Mesendoderm (in vitro differentiated cells): Measurements from ENCODE around the gene SECISBP2.

Source experiments
- DNase-seq: peaks from one replicate; pipeline ENCODE4 v3.0.0; 2013
- H2AK5ac ChIP-seq: 2 replicates; pipeline ENCODE4 v1.6.1; 2013; ENCODE audit warnings: low read length, inconsistent platforms
- H2BK120ac ChIP-seq: 2 replicates; pipeline ENCODE4 v1.6.1; 2013; ENCODE audit warnings: low read depth, mild to moderate bottlenecking, low read length, moderate library complexity, mixed read lengths
- H2BK15ac ChIP-seq: replicated peaks from 2 replicates; pipeline ENCODE4 v1.6.1; 2013; ENCODE audit warnings: low read depth, mild to moderate bottlenecking, moderate library complexity
- H2BK5ac ChIP-seq: 2 replicates; pipeline ENCODE4 v1.6.1; 2013; ENCODE audit warnings: low read length, inconsistent platforms
- H3K18ac ChIP-seq: 2 replicates; pipeline ENCODE4 v1.6.1; 2013; ENCODE audit warnings: mild to moderate bottlenecking, low read length, mixed read lengths
- H3K23ac ChIP-seq: one replicate; pipeline ENCODE4 v1.6.1; 2013; ENCODE audit warnings: low read length
- H3K27ac ChIP-seq: 2 replicates; pipeline ENCODE4 v1.5.1; 2013; ENCODE audit warnings: low read depth, mild to moderate bottlenecking, inconsistent platforms, low read length, moderate library complexity
- H3K27me3 ChIP-seq: 2 replicates; pipeline ENCODE4 v1.6.1; 2013; ENCODE audit warnings: low read length, control low read depth, mild to moderate bottlenecking, inconsistent platforms; ENCODE audit not compliant: insufficient read depth, poor library complexity
- H3K36me3 ChIP-seq: 2 replicates; pipeline ENCODE4 v1.6.1; 2013; ENCODE audit warnings: low read length, inconsistent platforms; ENCODE audit not compliant: control insufficient read depth, insufficient read depth
- H3K4ac ChIP-seq: one replicate; pipeline ENCODE4 v1.6.1; 2013; ENCODE audit warnings: low read depth, mild to moderate bottlenecking, low read length, moderate library complexity
- H3K4me1 ChIP-seq: 2 replicates; pipeline ENCODE4 v1.6.1; 2013; ENCODE audit warnings: low read depth, low read length, inconsistent platforms; ENCODE audit not compliant: control insufficient read depth
- H3K4me2 ChIP-seq: 2 replicates; pipeline ENCODE4 v1.6.1; 2013; ENCODE audit warnings: low read length
- H3K4me3 ChIP-seq: 2 replicates; pipeline ENCODE4 v1.5.1; 2013; ENCODE audit warnings: mild to moderate bottlenecking, low read length
- H3K56ac ChIP-seq: one replicate; pipeline ENCODE4 v1.6.1; 2013; ENCODE audit warnings: low read length
- H3K79me1 ChIP-seq: 2 replicates; pipeline ENCODE4 v1.6.1; 2013; ENCODE audit warnings: low read length, inconsistent platforms
- H3K79me2 ChIP-seq: 2 replicates; pipeline ENCODE4 v1.6.1; 2013; ENCODE audit warnings: mild to moderate bottlenecking, low read length; ENCODE audit not compliant: control insufficient read depth, insufficient read depth
- H3K9ac ChIP-seq: 2 replicates; pipeline ENCODE4 v1.6.1; 2013; ENCODE audit warnings: low read length, inconsistent platforms
- H4K5ac ChIP-seq: one replicate; pipeline ENCODE4 v1.6.1; 2013; ENCODE audit warnings: low read length
- H4K8ac ChIP-seq: one replicate; pipeline ENCODE4 v1.6.1; 2013; ENCODE audit warnings: low read depth, mild to moderate bottlenecking, control low read depth, low read length, moderate library complexity
- WGBS: extraction: QIAGEN DNeasy Blood & Tissue Kit; methylation state at CpG from one replicate; pipeline ENCODE4 v1.1.7; 2013; ENCODE audit warnings: low lambda C conversion rate, missing lambda C conversion rate; ENCODE audit not compliant: insufficient coverage; ENCODE audit errors: extremely low coverage; 5-methylcytosine and 5-hydroxymethylcytosine counted together

SECISBP2 gene

DNA sequence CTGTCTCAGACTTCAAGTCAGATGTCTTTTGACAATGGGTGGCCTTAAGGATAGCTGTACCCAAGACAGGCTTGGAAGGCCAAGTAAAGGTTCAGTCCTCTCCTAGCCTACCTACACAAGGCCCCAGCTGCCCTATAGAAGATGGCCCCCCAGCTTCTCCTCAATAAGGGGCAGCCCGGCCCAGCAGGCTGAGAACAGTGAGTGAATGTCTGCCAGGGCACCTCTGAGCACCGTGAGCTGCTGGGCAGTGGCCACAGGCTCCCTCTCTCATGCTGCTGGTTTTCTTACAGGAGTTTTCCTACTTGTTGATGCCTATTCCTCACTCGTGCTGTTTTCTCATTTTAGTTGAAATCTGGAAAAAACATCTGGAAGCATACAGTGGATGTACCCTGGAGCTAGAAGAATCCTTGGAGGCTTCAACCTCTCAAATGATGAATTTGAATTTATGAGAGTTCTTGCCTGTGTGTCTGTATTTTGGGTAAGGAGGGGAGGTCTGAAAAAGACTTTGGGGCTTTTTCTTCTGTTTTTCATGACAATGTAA lies 40.1 kb downstream of the SECISBP2 start:
- Histone ChIP-seq H2BK5ac (no peak overlapping the region), H4K5ac (no peak overlapping the region), H3K79me2 (no peaks in the 10 kb centered on the region), H2AK5ac (no peak overlapping the region), H3K4me1 (no peaks in the 10 kb centered on the region), H3K4me3 (no peak overlapping the region), H3K23ac (no peak overlapping the region), H2BK120ac (no peak overlapping the region), H2BK15ac (no peak overlapping the region), H3K4me2 (no peak overlapping the region), H3K18ac (no peak overlapping the region), H3K4ac (no peak overlapping the region), H3K9ac (no peak overlapping the region), H3K56ac (no peak overlapping the region), H3K27me3 (no peaks in the 10 kb centered on the region), H3K79me1 (no peaks in the 10 kb centered on the region), H3K27ac (no peak overlapping the region), H3K36me3 (peaks cover 25% of the 10 kb centered on the region), H4K8ac (no peak overlapping the region)
- no peak for DNase-seq
- no CpG with 5 or more reads among the region's 3 CpGs for WGBS

DNA sequence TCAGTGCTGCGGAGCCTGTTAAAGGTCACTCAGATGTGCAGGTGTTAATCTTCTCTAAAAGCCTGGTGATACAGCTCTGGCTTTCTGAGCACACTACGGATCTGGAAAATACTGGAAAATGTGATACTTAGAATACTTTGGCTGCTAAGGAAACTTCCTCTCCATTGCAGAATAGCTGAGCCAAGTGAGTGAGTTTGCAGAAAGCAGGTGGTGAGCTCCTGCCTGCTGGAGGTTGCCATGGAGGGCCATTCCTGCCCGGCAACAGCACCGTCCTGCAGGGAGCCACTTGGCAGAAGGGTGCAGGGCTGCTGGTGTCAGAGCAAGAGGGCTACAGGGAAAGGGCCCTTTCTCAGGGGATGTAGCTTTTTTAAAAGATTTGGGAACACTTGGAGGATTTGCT lies 40.7 kb downstream of the SECISBP2 start:
- H3K79me2 ChIP-seq = no peaks in the 10 kb centered on the region
- no peak overlapping the region for H4K8ac ChIP-seq
- no peaks in the 10 kb centered on the region for H3K4me1 ChIP-seq
- H3K36me3 ChIP-seq = peaks cover 25% of the 10 kb centered on the region
- H2AK5ac ChIP-seq = no peak overlapping the region
- H3K18ac ChIP-seq = no peak overlapping the region
- H3K4me2 ChIP-seq = no peak overlapping the region
- H3K27me3 ChIP-seq = no peaks in the 10 kb centered on the region
- H2BK15ac ChIP-seq = no peak overlapping the region
- no peak overlapping the region for H3K56ac ChIP-seq
- no peak overlapping the region for H3K23ac ChIP-seq
- no peak overlapping the region for H4K5ac ChIP-seq
- H3K9ac ChIP-seq = no peak overlapping the region
- H3K4me3 ChIP-seq = no peak overlapping the region
- H2BK5ac ChIP-seq = no peak overlapping the region
- no peak overlapping the region for H2BK120ac ChIP-seq
- no peaks in the 10 kb centered on the region for H3K79me1 ChIP-seq
- no peak overlapping the region for H3K4ac ChIP-seq
- H3K27ac ChIP-seq = no peak overlapping the region
- WGBS = no CpG with 5 or more reads among the region's 4 CpGs
- DNase-seq = no peak

DNA sequence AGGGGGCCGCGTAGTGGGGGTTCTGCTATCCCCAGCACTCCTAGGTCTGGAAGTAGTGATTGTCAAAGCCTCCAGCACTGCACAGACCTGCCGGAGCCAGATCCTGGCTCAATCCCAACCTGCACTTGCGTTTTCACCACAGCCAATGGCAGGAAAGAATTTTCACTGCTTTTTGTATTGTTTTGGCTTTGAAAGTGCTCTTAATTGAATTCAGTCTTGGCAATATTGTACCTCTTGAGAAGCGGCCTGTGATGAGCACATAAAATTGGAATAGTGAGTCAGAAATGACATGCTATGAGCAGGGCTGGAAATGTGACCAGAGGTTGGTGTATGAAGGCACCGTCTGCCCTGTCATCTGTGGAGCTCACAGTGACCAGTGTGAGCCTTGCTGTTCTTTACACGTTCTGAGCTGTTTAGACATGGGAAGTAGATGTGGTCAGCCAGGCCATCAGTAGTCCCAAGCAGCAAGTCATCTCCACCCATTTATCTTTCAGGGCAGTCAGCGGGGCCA lies 41.5 kb downstream of the SECISBP2 start:
- H3K36me3 ChIP-seq = peaks cover 25% of the 10 kb centered on the region
- no peaks in the 10 kb centered on the region for H3K79me1 ChIP-seq
- H3K27ac ChIP-seq = no peak overlapping the region
- no peak overlapping the region for H3K4me3 ChIP-seq
- no peaks in the 10 kb centered on the region for H3K27me3 ChIP-seq
- WGBS = no CpG with 5 or more reads among the region's 8 CpGs
- no peak overlapping the region for H4K5ac ChIP-seq
- H3K18ac ChIP-seq = no peak overlapping the region
- H2AK5ac ChIP-seq = no peak overlapping the region
- H3K9ac ChIP-seq = no peak overlapping the region
- H3K4me2 ChIP-seq = no peak overlapping the region
- H3K4me1 ChIP-seq = no peaks in the 10 kb centered on the region
- no peak overlapping the region for H2BK120ac ChIP-seq
- no peak overlapping the region for H2BK5ac ChIP-seq
- H3K23ac ChIP-seq = no peak overlapping the region
- no peak for DNase-seq
- no peaks in the 10 kb centered on the region for H3K79me2 ChIP-seq
- H2BK15ac ChIP-seq = no peak overlapping the region
- H3K4ac ChIP-seq = no peak overlapping the region
- H4K8ac ChIP-seq = no peak overlapping the region
- H3K56ac ChIP-seq = no peak overlapping the region

DNA sequence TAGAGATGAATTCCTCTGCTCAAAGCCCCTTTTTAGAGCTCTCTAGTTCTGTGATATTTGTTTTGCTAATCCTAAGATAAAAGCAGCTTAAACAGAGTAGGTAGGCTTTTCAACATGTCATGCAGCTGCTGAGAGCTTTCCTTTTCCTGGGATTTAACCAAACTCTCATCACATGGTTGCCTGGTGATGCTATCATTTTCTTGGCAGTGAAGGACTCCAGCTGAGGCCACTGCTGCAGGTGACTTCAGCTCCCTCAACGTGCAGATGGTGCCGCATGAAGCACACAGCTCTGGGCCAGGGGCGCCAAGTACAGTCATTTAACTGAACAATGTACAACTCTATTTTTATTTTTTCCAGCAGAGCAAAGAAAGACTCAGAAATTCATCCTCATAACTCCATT lies 42.2 kb downstream of the SECISBP2 start:
- H3K4me3 ChIP-seq = no peak overlapping the region
- H3K9ac ChIP-seq = no peak overlapping the region
- H2BK15ac ChIP-seq = no peak overlapping the region
- H2AK5ac ChIP-seq = no peak overlapping the region
- no peak overlapping the region for H2BK5ac ChIP-seq
- DNase-seq = no peak
- H3K23ac ChIP-seq = no peak overlapping the region
- H2BK120ac ChIP-seq = no peak overlapping the region
- peaks cover 23% of the 10 kb centered on the region for H3K36me3 ChIP-seq
- H3K4me2 ChIP-seq = no peak overlapping the region
- H3K79me1 ChIP-seq = no peaks in the 10 kb centered on the region
- H3K18ac ChIP-seq = no peak overlapping the region
- no peaks in the 10 kb centered on the region for H3K79me2 ChIP-seq
- no CpG with 5 or more reads among the region's 3 CpGs for WGBS
- no peaks in the 10 kb centered on the region for H3K27me3 ChIP-seq
- H3K27ac ChIP-seq = no peak overlapping the region
- H4K5ac ChIP-seq = no peak overlapping the region
- no peaks in the 10 kb centered on the region for H3K4me1 ChIP-seq
- H4K8ac ChIP-seq = no peak overlapping the region
- no peak overlapping the region for H3K4ac ChIP-seq
- H3K56ac ChIP-seq = no peak overlapping the region

DNA sequence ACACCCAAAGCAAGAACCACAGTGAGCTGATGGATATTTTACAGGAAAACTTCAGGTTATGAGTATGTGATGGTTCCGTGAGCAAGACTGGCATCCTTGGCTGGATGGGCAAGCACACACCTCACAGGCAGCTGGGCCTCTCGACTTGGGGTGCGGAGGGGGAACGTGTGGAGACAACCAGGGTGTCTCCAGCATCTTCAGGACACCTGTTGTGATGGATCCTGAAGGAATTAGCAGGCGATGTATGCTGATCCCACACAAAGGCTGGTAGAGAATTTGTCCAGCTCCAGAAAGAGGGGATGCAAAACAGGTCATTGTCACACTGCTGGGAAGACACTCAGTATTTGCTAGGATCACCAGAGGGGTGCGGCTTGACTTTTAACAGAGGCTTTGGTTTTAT lies 42.7 kb downstream of the SECISBP2 start:
- no CpG with 5 or more reads among the region's 6 CpGs for WGBS
- H3K4ac ChIP-seq = no peak overlapping the region
- H2AK5ac ChIP-seq = no peak overlapping the region
- H2BK120ac ChIP-seq = no peak overlapping the region
- no peak overlapping the region for H3K23ac ChIP-seq
- H3K4me3 ChIP-seq = no peak overlapping the region
- H3K4me2 ChIP-seq = no peak overlapping the region
- no peak overlapping the region for H3K27ac ChIP-seq
- no peak overlapping the region for H3K56ac ChIP-seq
- H3K79me1 ChIP-seq = no peaks in the 10 kb centered on the region
- H3K4me1 ChIP-seq = no peaks in the 10 kb centered on the region
- H3K27me3 ChIP-seq = no peaks in the 10 kb centered on the region
- no peak overlapping the region for H2BK15ac ChIP-seq
- H3K9ac ChIP-seq = no peak overlapping the region
- no peak overlapping the region for H4K8ac ChIP-seq
- peaks cover 23% of the 10 kb centered on the region for H3K36me3 ChIP-seq
- H4K5ac ChIP-seq = no peak overlapping the region
- no peak overlapping the region for H2BK5ac ChIP-seq
- no peak overlapping the region for H3K18ac ChIP-seq
- no peak for DNase-seq
- H3K79me2 ChIP-seq = no peaks in the 10 kb centered on the region
